GM12878 (cell line): ENCODE results near the gene CHCHD6. TPM values are rescaled to one million over a fixed set of nuclear protein-coding genes. Genes with fewer than 3 reads are reported as not detected.

Source experiments
- ATAC-seq: fragments of 200-7000 bp; cut with Tn5 transposase; 3 replicates; pipeline ENCODE4 v1.9.1; 2020; ENCODE audit warnings: mild to moderate bottlenecking, moderate library complexity
- BruUV-seq: library from RNA; stranded (reverse); fragments of 400-500 nt; replicated peaks from 2 replicates; lab custom pipeline; 2021; lab: Mats Ljungman, UMichigan
- CTCF ChIA-PET: fragments of 300-600 bp; sonication (Branson Sonifier 250); formaldehyde crosslinking; extraction: SDS; loops from one replicate; lab custom pipeline; 2021; ENCODE audit warnings: inconsistent platforms; lab: Yijun Ruan, JAX
- POLR2A ChIA-PET: fragments of 350-600 bp; formaldehyde crosslinking; extraction: SDS; loops from one replicate; lab custom pipeline; 2021; ENCODE audit warnings: inconsistent platforms; lab: Charles Lee
- RAD21 ChIA-PET: fragments of 300-600 bp; sonication (Branson Sonifier 250); formaldehyde crosslinking; loops from one replicate; lab custom pipeline; 2023; ENCODE audit warnings: antibody characterized with exemption; ENCODE audit not compliant: unreplicated experiment; lab: Charles Lee
- SMC1A ChIA-PET: fragments of 300-600 bp; sonication (Branson Sonifier 250); formaldehyde crosslinking; loops from one replicate; lab custom pipeline; 2023; ENCODE audit not compliant: unreplicated experiment, uncharacterized antibody; lab: Charles Lee
- DNase-seq: peaks from one replicate; pipeline ENCODE4 v3.0.0-alpha.2; 2011; ENCODE audit warnings: low read depth, low spot score
- FAIRE-seq: peaks from 3 replicates; lab custom pipeline; 2011; peaks lifted over from hg19 to GRCh38; lab: Jason Lieb, UNC
- H2AFZ ChIP-seq: 2 replicates; pipeline ENCODE4 v1.6.0; 2011; ENCODE audit warnings: low read depth, low read length, control low read depth; ENCODE audit not compliant: control insufficient read depth
- H3K27ac ChIP-seq: 2 replicates; pipeline ENCODE4 v1.5.1; 2011; ENCODE audit warnings: control low read depth; ENCODE audit not compliant: control insufficient read depth, insufficient read depth
- H3K27me3 ChIP-seq, 2 experiments: replicated peaks in 1 of 2; 2 replicates each; pipeline versions ENCODE4 v1.6.0 to v1.6.1; 2011; ENCODE audit warnings: low read length in 1 of 2; ENCODE audit not compliant: control insufficient read depth in 2 of 2, insufficient read depth in 2 of 2
- H3K36me3 ChIP-seq, 2 experiments: 2 replicates each; pipeline ENCODE4 v1.5.1; 2011; ENCODE audit warnings: low read length in 1 of 2; ENCODE audit not compliant: control insufficient read depth in 2 of 2, insufficient read depth in 2 of 2
- H3K4me1 ChIP-seq: 2 replicates; pipeline ENCODE4 v1.6.1; 2011; ENCODE audit warnings: mild to moderate bottlenecking, low read length, moderate library complexity, mixed read lengths; ENCODE audit not compliant: control insufficient read depth, insufficient read depth
- H3K4me2 ChIP-seq: 2 replicates; pipeline ENCODE4 v1.6.0; 2011; ENCODE audit warnings: control low read depth; ENCODE audit not compliant: control insufficient read depth, insufficient read depth
- H3K4me3 ChIP-seq: fragments of 200-600 bp; sonication (generic); 2 replicates; pipeline ENCODE4 v1.5.1; 2016
- H3K79me2 ChIP-seq: 2 replicates; pipeline ENCODE4 v1.6.0; 2011; ENCODE audit warnings: low read length; ENCODE audit not compliant: control insufficient read depth, insufficient read depth
- H3K9ac ChIP-seq: 2 replicates; pipeline ENCODE4 v1.8.0; 2011; ENCODE audit warnings: low read length, control low read depth, mixed read lengths; ENCODE audit not compliant: control insufficient read depth, insufficient read depth
- H3K9me3 ChIP-seq: replicated peaks from 3 replicates; pipeline ENCODE4 v1.5.1; 2011; ENCODE audit warnings: mild to moderate bottlenecking, low read length; ENCODE audit not compliant: control insufficient read depth, insufficient read depth
- H4K20me1 ChIP-seq: 2 replicates; pipeline ENCODE4 v1.6.0; 2011; ENCODE audit not compliant: control insufficient read depth, insufficient read depth
- BHLHE40 ChIP-seq, 2 experiments: fragments of 450-650 bp in 1 of 2; IDR thresholded peaks; 2 replicates each; pipeline ENCODE4 v1.6.1; 2011 to 2017; ENCODE audit warnings: low read depth in 2 of 2, borderline replicate concordance in 1 of 2, improper control_type of control experiment in 1 of 2, low read length in 1 of 2, mild to moderate bottlenecking in 1 of 2
- CEBPB ChIP-seq, 2 experiments: fragments of 150-350 bp in 1 of 2; IDR thresholded peaks; 2 replicates each; pipeline ENCODE4 v1.6.1; 2012 to 2014; ENCODE audit warnings: low read depth in 2 of 2, low read length in 2 of 2, borderline replicate concordance in 1 of 2, inconsistent platforms in 1 of 2
- CHD4 ChIP-seq: fragments of 200-600 bp; sonication (generic); IDR thresholded peaks from 2 replicates; pipeline ENCODE4 v1.6.1; 2016; ENCODE audit warnings: mild to moderate bottlenecking
- ESRRA ChIP-seq: IDR thresholded peaks from 2 replicates; pipeline ENCODE4 v1.6.1; 2012; ENCODE audit warnings: mild to moderate bottlenecking, low read length, improper control_type of control experiment
- FOXK2 ChIP-seq: fragments of 450-650 bp; IDR thresholded peaks from 2 replicates; pipeline ENCODE4 v1.6.1; 2017; ENCODE audit warnings: mild to moderate bottlenecking, moderate library complexity
- KAT2A ChIP-seq: conservative IDR thresholded peaks from 2 replicates; pipeline ENCODE4 v1.6.1; 2011; ENCODE audit warnings: low read depth, low read length; ENCODE audit not compliant: control insufficient read depth
- MYC ChIP-seq: IDR thresholded peaks from 2 replicates; pipeline ENCODE4 v1.6.1; 2011; ENCODE audit warnings: mild to moderate bottlenecking, low read length, moderate library complexity, inconsistent platforms; ENCODE audit not compliant: insufficient read depth, insufficient replicate concordance, insufficient read length, severe bottlenecking
- PAX5 ChIP-seq: IDR thresholded peaks from 2 replicates; pipeline ENCODE4 v1.6.1; 2011; ENCODE audit warnings: low read depth, low read length, borderline replicate concordance
- RAD51 ChIP-seq: fragments of 450-650 bp; IDR thresholded peaks from 2 replicates; pipeline ENCODE4 v1.6.1; 2016; ENCODE audit warnings: moderate library complexity, mild to moderate bottlenecking, inconsistent platforms
- RCOR1 ChIP-seq: conservative IDR thresholded peaks from 2 replicates; pipeline ENCODE4 v1.6.1; 2012; ENCODE audit warnings: low read depth, low read length, improper control_type of control experiment
- SMC3 ChIP-seq: IDR thresholded peaks from 2 replicates; pipeline ENCODE4 v1.6.1; 2011; ENCODE audit warnings: low read length, improper control_type of control experiment, borderline replicate concordance
- STAT3 ChIP-seq: IDR thresholded peaks from 2 replicates; pipeline ENCODE4 v1.6.1; 2011; ENCODE audit warnings: low read depth, low read length, improper control_type of control experiment
- ZNF24 ChIP-seq: fragments of 450-650 bp; IDR thresholded peaks from 2 replicates; pipeline ENCODE4 v1.6.1; 2017; ENCODE audit warnings: antibody characterized with exemption, mild to moderate bottlenecking
- WGBS: methylation state at CpG from one replicate; pipeline ENCODE4 v1.1.6; 2016; ENCODE audit warnings: low lambda C conversion rate; ENCODE audit not compliant: insufficient replicate concordance, insufficient coverage; ENCODE audit errors: missing lambda C conversion rate; 5-methylcytosine and 5-hydroxymethylcytosine counted together
- in situ Hi-C: fragments of 300-500 bp; cut with MboI; formaldehyde crosslinking; loops from 9 replicates; pipeline ENCODE4 v1.14.3; 2018; ENCODE audit warnings: mixed read lengths
- intact Hi-C: fragments of 100-400 bp; cut with micrococcal nuclease; formaldehyde crosslinking; loops from one replicate; pipeline ENCODE4 v1.14.2; 2022; ENCODE audit not compliant: unreplicated experiment
- polyA plus RNA-seq, 11 experiments: library from polyadenylated mRNA; depleted of rRNA in 4 of 11; unstranded in 6 of 11; stranded (reverse) in 5 of 11; fragments of >200 nt; fragmentation: Nextera tagmentation in 4 of 11; fragmentation: Illumina TruSeq in 1 of 11; extraction: Ambion mirVana in 4 of 11; extraction: Trizol in 1 of 11; gene quantifications; 1 replicate in 1 of 11; 2 replicates in 10 of 11; pipeline versions ENCODE4 v1.2.1 to v1.2.3, GENCODE V29; 2011 to 2016; ENCODE audit warnings: inconsistent platforms in 2 of 11, missing spikeins in 2 of 11, low read depth in 1 of 11
- total RNA-seq, 4 experiments: library from RNA; depleted of rRNA in 3 of 4; stranded (reverse); fragments of >200 nt in 3 of 4; fragmentation: Illumina TruSeq in 1 of 4; extraction: Trizol in 1 of 4; gene quantifications; 2 replicates each; pipeline versions ENCODE4 v1.2.1 to v1.2.3, GENCODE V29; 2013 to 2021
- TF ChIP-seq, protein P1 (sequence below): fragments of 450-650 bp; IDR thresholded peaks from 2 replicates; pipeline ENCODE4 v1.6.1; 2017; ENCODE audit warnings: low read depth, mild to moderate bottlenecking, moderate library complexity
- TF ChIP-seq, protein P2 (sequence below): fragments of 150-350 bp; IDR thresholded peaks from 2 replicates; pipeline ENCODE4 v1.6.1; 2014; ENCODE audit warnings: mild to moderate bottlenecking, low read depth, low read length

The CHCHD6 gene
- total and polyA plus RNA-seq, 10 of the 15 experiments (the other 5 are each of a cell fraction or from before 2014, with no cell fraction given) = 2.7 to 16.7 (median 12.3) TPM

DNA sequence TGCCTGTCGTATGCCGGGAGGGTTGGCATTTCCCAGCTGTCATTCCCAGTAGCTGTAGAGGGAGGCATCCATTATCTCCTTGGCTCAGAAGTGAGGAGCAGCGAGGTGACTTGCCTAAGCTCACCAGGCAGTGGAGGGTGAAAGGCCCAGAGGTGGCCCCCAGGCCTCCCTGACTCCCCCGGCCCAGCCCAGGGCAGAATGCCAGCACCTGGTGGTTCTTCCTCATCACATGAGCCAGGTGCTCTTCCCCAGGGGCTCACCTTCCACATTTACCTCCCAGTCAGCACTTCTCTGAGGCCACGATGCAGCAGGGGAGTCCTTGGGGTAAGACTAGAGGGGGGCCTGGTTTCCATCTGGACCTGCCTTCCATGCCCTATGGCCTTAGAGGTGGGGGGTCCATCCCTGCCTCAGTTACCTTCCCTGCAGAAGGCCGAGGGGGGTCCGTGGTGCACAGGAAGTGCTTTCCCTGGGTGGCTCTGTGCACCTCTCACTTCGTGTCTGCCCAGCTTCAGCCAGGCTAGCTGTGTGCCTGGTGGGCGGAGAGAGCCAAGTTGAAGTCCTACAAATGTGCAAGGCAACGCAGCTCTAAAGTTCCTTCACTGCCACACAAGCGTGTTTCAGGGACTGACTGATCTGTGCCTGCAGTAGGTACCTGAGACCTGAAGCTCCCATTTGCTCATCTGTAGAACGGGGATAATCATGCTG is 208.6 kb downstream of the CHCHD6 start (continued):
- no peak for TF ChIP-seq KAT2A

DNA sequence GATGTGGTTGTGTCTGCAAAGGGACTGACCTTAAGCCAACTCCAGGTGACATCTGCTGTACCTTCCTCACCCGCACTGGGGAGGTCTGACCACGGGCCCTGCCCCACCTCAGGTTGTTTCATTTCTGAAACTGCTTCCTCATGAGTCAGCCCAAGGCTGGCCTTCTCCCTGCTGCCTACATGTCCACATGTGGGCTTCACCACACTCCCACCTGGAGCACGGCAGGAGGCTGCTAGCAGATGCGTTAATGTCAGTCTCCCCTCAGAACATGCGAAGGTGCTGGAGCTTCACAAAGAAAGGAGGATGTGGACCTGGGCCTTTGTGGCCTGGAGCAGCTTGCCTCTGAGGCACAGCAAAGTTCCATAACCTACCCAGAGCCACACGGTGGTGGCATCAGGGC is 209.5 kb downstream of the CHCHD6 start:
- CTCF ChIA-PET = interaction anchor here (0.6 to 2.0 kb wide), 2 partner anchors 41 to 69 kb away, joined by 3 to 7 read pairs; partner anchors contain the start of gene PLXNA1
- no peak overlapping the region for H3K9ac ChIP-seq
- H3K4me1 ChIP-seq = peaks cover 52% of the 10 kb centered on the region
- intact Hi-C loops = no loop called here
- ATAC-seq (0 out of 3 replicates have a peak, but pooled peaks have one; percentile 4), DNase-seq (no peak), FAIRE-seq (no peak)
- no peaks in the 10 kb centered on the region for H4K20me1 ChIP-seq
- H3K4me2 ChIP-seq = peak overlapping the region; percentile 11; the same call in 1 of the 2 replicates
- POLR2A ChIA-PET = interaction anchor here (0.7 kb wide), 1 partner anchor 45 kb away, joined by 4 read pairs; no protein-coding TSS in a partner anchor
- SMC1A ChIA-PET = interaction anchor here (0.6 to 1.4 kb wide), 3 partner anchors 14 to 1814 kb away, joined by 3 read pairs; no protein-coding TSS in a partner anchor
- peak overlapping the region; percentile 39; the same call in 1 of the 2 replicates for H2AFZ ChIP-seq
- H3K9me3 ChIP-seq = no peaks in the 10 kb centered on the region; the same call in 2 of the 3 replicates
- no peaks in the 10 kb centered on the region; a peak in 1 of 4 replicates for H3K36me3 ChIP-seq
- no peak overlapping the region for H3K4me3 ChIP-seq
- H3K79me2 ChIP-seq = no peaks in the 10 kb centered on the region
- in situ Hi-C loops = no loop called here
- peak overlapping the region; percentile 4; the same call in 1 of the 2 replicates for H3K27ac ChIP-seq
- BruUV-seq = no TSS peak
- no peaks in the 10 kb centered on the region for H3K27me3 ChIP-seq
- WGBS = 64% methylated on average over 6 of the region's 6 CpGs
- RAD21 ChIA-PET = no interaction called here
- peak; percentile 32; the same call in 1 of the 2 replicates for TF ChIP-seq PAX5
- TF ChIP-seq CEBPB (IDR thresholded peaks at IDR 0.05; ENCODE audit: borderline replicate concordance in 1 of 2, low read depth in 2 of 2, low read length in 2 of 2) = no peak
- no peak for TF ChIP-seq RAD51
- TF ChIP-seq SMC3 = no peak
- TF ChIP-seq MYC = no peak
- TF ChIP-seq RCOR1 = no peak
- no peak for TF ChIP-seq CHD4
- no peak for TF ChIP-seq ESRRA
- TF ChIP-seq FOXK2 = no peak
- TF ChIP-seq, protein P1, sequence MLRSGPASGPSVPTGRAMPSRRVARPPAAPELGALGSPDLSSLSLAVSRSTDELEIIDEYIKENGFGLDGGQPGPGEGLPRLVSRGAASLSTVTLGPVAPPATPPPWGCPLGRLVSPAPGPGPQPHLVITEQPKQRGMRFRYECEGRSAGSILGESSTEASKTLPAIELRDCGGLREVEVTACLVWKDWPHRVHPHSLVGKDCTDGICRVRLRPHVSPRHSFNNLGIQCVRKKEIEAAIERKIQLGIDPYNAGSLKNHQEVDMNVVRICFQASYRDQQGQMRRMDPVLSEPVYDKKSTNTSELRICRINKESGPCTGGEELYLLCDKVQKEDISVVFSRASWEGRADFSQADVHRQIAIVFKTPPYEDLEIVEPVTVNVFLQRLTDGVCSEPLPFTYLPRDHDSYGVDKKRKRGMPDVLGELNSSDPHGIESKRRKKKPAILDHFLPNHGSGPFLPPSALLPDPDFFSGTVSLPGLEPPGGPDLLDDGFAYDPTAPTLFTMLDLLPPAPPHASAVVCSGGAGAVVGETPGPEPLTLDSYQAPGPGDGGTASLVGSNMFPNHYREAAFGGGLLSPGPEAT = no peak
- TF ChIP-seq, protein P2, sequence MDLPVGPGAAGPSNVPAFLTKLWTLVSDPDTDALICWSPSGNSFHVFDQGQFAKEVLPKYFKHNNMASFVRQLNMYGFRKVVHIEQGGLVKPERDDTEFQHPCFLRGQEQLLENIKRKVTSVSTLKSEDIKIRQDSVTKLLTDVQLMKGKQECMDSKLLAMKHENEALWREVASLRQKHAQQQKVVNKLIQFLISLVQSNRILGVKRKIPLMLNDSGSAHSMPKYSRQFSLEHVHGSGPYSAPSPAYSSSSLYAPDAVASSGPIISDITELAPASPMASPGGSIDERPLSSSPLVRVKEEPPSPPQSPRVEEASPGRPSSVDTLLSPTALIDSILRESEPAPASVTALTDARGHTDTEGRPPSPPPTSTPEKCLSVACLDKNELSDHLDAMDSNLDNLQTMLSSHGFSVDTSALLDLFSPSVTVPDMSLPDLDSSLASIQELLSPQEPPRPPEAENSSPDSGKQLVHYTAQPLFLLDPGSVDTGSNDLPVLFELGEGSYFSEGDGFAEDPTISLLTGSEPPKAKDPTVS = no peak
- TF ChIP-seq BHLHE40 (IDR thresholded peaks at IDR 0.05; ENCODE audit: borderline replicate concordance in 1 of 2, low read depth in 2 of 2, low read length in 1 of 2) = 0 out of 4 replicates have a peak, but pooled peaks of 1 of the 2 experiments have one; percentile 4
- TF ChIP-seq STAT3 = no peak
- no peak for TF ChIP-seq ZNF24
